Measurements from ENCODE around the gene LPP. TPM values are rescaled to one million over a fixed set of nuclear protein-coding genes. Genes with fewer than 3 reads are reported as not detected.

The LPP gene
- total and polyA plus RNA-seq, 9 of the 15 experiments (the other 6 are each of a cell fraction or from before 2014, with no cell fraction given): 0.07 to 0.18 TPM; not detected in 7

- ATAC-seq (no peak), DNase-seq (ENCODE audit: extremely low read depth in 1 of 4, low spot score in 3 of 4) (no peak), FAIRE-seq (no peak)
- no peaks in the 10 kb centered on the region for H3K9me3 ChIP-seq (replicated peaks; ENCODE audit: control insufficient read depth, insufficient read depth, low read depth, low read length)
- no peaks in the 10 kb centered on the region for H3K36me3 ChIP-seq (ENCODE audit: control insufficient read depth, insufficient read depth, low read length)
- H2AFZ ChIP-seq (ENCODE audit: low read depth, low read length): no peak overlapping the region
- WGBS (ENCODE audit: insufficient coverage, low coverage, missing lambda C conversion rate): 0% methylated on average over 1 of the region's 1 CpG
- H3K4me2 ChIP-seq (ENCODE audit: insufficient read depth, low read length): no peak overlapping the region
- no peaks in the 10 kb centered on the region for H3K4me1 ChIP-seq (replicated peaks in 1 of 2; ENCODE audit: control insufficient read depth in 2 of 2, insufficient read depth in 2 of 2, low read length in 2 of 2)
- H3K9ac ChIP-seq (ENCODE audit: insufficient read depth in 1 of 2, low read depth in 2 of 2, low read length in 2 of 2): no peak overlapping the region
- no peak overlapping the region for H3K27ac ChIP-seq (ENCODE audit: extremely low read depth, low read depth, low read length)
- H4K20me1 ChIP-seq (replicated peaks; ENCODE audit: control insufficient read depth, insufficient read depth, low read length): no peaks in the 10 kb centered on the region
- H3K4me3 ChIP-seq: no peak overlapping the region
- intact Hi-C loops (cut with micrococcal nuclease): no loop called here
- CTCF ChIA-PET (ENCODE audit: low intra/inter-chr PET ratio): no interaction called here
- POLR2A ChIA-PET: no interaction called here
- H3K79me2 ChIP-seq (ENCODE audit: control insufficient read depth, insufficient read depth, low read length): no peaks in the 10 kb centered on the region
- H3K27me3 ChIP-seq (ENCODE audit: control insufficient read depth in 2 of 2, insufficient read depth in 2 of 2, low read length in 2 of 2): no peaks in the 10 kb centered on the region
- no peaks in the 10 kb centered on the region for H3K9me1 ChIP-seq (ENCODE audit: control insufficient read depth, insufficient read depth, low read length)
- no TSS peak for BruUV-seq (replicated peaks)
- in situ Hi-C loops (cut with MboI): no loop called here
- TF ChIP-seq ZNF274 (IDR thresholded peaks at IDR 0.05; ENCODE audit: borderline replicate concordance, low read depth, low read length) (no peak), ZNF696 (CRISPR knock-in tag; conservative IDR thresholded peaks at IDR 0.05) (no peak), ZNF583 (CRISPR knock-in tag; IDR thresholded peaks at IDR 0.05) (no peak), HOMEZ (CRISPR knock-in tag; IDR thresholded peaks at IDR 0.05) (no peak), REST (IDR thresholded peaks at IDR 0.05; ENCODE audit: borderline replicate concordance) (no peak), REST (CRISPR knock-in tag; IDR thresholded peaks at IDR 0.05; ENCODE audit: low read depth) (no peak), CBX8 (IDR thresholded peaks at IDR 0.05; ENCODE audit: borderline replicate concordance, extremely low read depth, low read depth, low read length, poor library complexity, severe bottlenecking) (no peak), ZBTB34 (CRISPR knock-in tag; IDR thresholded peaks at IDR 0.05) (no peak), MCM2 (IDR thresholded peaks at IDR 0.05; ENCODE audit: low read depth) (no peak), NR0B1 (IDR thresholded peaks at IDR 0.05; ENCODE audit: partially characterized antibody) (no peak), ZNF253 (CRISPR knock-in tag; conservative IDR thresholded peaks at IDR 0.05) (no peak)
Observed at GRCh38 chr3:188752850-188753249, 598.9 kb downstream of the LPP start.

Data from K562 (cell line).